ENCODE data around the gene C7orf33.

C7orf33 gene

DNA sequence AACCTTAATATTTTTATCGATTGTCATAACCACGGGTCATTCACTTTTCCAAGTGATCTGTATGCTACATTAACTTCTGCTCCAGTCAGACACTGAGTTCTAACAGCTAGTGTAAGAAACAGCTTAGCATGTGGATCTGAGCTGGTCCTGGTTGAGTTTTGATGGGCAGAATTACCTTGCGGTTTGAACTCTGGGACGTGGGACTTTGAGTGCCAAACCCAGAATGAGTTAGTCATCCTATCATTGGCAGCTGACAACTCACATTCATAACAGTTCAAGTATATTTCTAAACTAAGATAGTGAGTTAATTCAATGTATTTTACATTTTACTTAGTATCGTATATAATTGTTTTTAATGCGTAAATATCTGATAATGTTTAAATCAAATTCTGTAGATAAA lies 43.2 kb downstream of the C7orf33 start:
- no peak for DNase-seq

GRCh38 chr7:148637094-148637493 lies 46.5 kb downstream of the C7orf33 start:
- no peak for DNase-seq

DNA sequence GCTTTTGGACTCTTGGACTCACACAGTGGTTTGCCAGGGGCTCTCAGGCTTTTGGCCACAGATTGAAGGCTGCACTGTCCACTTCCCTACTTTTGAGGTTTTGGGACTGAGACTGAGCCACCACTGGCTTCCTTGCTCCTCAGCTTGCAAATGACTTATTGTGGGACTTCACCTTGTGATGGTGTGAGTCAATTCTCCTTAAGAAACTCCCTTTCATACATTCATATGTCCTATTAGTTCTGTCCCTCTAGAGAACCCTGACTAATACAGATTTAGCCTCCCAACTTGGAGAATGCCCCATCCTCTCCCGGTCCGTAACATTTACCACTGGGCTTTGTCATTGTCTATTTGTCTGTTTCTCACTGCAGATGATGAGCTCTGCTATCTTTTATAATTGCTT lies 55.3 kb downstream of the C7orf33 start:
- DNase-seq: no peak

DNA sequence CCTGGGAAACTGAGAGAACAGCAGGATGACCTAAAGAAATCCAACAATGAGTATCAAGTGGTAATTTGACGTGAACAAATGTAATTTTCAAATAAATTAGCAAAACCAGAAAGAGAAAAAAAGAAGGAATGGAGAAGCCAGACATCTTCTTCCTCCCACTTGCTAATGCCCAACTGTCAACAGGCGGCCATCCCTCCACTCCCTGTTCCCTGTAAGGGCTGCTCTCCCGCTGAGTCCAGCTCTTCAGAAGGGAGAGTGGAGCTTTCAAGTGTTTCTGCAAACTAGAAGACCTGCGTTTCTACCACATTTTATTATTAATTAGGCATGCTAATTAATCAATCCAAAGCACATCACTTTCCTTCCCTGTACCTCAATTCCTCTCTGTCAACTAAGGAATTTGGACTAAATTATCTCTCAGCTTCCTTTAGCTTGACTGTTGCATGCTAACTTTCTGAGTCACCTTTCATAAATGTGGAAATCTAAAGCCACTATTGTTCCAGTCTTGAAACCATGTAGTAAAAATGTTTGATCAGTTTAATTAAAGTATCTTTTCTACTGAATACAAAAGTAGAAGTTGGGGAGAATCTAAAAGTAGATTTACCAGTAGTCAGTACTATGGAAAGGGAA lies 59.8 kb downstream of the C7orf33 start:
- no peak for DNase-seq

- no peak for DNase-seq
Observed at GRCh38 chr7:148652773-148653172, 62.2 kb downstream of the C7orf33 start.

GRCh38 chr7:148657929-148658328 lies 67.4 kb downstream of the C7orf33 start:
- DNase-seq: no peak

DNA sequence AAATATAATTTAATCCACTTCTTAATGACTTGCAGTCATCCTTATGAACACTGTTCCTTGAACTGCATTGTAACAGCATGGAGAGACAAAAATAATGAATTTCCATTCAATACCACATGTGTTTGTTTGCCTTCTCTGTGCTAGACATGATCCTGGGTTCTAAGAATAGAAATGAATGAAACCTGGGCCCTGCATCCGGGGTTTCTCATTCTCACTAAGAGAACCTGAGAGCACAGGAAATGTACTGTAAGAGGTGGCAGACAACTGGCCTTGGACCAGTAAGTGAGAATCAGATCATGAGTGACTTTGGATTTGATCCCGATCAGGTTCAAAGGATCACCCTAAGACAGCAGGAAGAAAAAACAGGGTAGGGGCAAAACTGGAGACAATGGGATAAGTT lies 70.9 kb downstream of the C7orf33 start:
- no peak for DNase-seq

- no peak for DNase-seq
Observed at GRCh38 chr7:148662646-148663045, 72.1 kb downstream of the C7orf33 start.

DNA sequence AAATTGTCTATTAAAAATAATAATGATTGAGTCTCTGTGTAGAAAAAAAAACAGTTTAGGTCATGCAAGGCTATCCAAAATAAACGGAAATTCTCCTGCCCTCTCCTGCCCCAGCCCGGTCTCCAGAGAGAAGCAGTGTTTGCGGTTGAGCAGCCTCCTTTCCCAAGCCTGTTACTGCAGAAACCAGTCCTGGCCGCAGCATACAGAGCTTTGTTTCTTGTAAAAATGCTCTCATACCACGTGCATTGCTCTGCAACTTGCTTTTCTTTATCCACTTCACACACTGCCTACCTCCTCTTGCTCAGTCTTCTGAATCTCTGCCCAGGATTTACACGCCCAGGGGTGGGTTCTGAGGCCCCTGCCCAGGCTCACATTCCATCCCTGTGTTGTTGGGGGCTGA lies 73.8 kb downstream of the C7orf33 start:
- DNase-seq: no peak

- DNase-seq: no peak
Observed at GRCh38 chr7:148665221-148665620, 74.7 kb downstream of the C7orf33 start.
